IPS-15b (cell line): ENCODE results near the gene TOPAZ1.

ENCODE experiments used
- H3K27me3 ChIP-seq: one replicate; pipeline ENCODE4 v1.6.1; 2013; ENCODE audit warnings: low read length; ENCODE audit not compliant: control insufficient read depth, insufficient read depth
- H3K36me3 ChIP-seq: one replicate; pipeline ENCODE4 v1.6.1; 2013; ENCODE audit warnings: low read length; ENCODE audit not compliant: control insufficient read depth, insufficient read depth
- H3K4me1 ChIP-seq: one replicate; pipeline ENCODE4 v1.6.1; 2013; ENCODE audit warnings: mild to moderate bottlenecking, low read length; ENCODE audit not compliant: control insufficient read depth, insufficient read depth
- H3K4me3 ChIP-seq: one replicate; pipeline ENCODE4 v1.5.1; 2013; ENCODE audit warnings: low read depth, low read length
- H3K9ac ChIP-seq: one replicate; pipeline ENCODE4 v1.6.1; 2013; ENCODE audit warnings: low read depth, mild to moderate bottlenecking, low read length
- H3K9me3 ChIP-seq: one replicate; pipeline ENCODE4 v1.6.1; 2013; ENCODE audit warnings: mild to moderate bottlenecking, low read length; ENCODE audit not compliant: control insufficient read depth, insufficient read depth

TOPAZ1 gene

GRCh38 chr3:44309500-44309899 is 67.8 kb downstream of the TOPAZ1 start:
- H3K4me1 ChIP-seq, result no peaks in the 10 kb centered on the region
- no peaks in the 10 kb centered on the region for H3K36me3 ChIP-seq
- H3K9ac ChIP-seq, result no peak overlapping the region
- H3K27me3 ChIP-seq, result no peaks in the 10 kb centered on the region
- no peaks in the 10 kb centered on the region for H3K9me3 ChIP-seq
- no peak overlapping the region for H3K4me3 ChIP-seq

GRCh38 chr3:44318891-44319311 is 77.2 kb downstream of the TOPAZ1 start:
- Histone ChIP-seq H3K4me1 (no peaks in the 10 kb centered on the region), H3K9ac (no peak overlapping the region), H3K9me3 (no peaks in the 10 kb centered on the region), H3K36me3 (no peaks in the 10 kb centered on the region), H3K27me3 (no peaks in the 10 kb centered on the region), H3K4me3 (no peak overlapping the region)

GRCh38 chr3:44321335-44321734 is 79.6 kb downstream of the TOPAZ1 start:
- no peaks in the 10 kb centered on the region for H3K9me3 ChIP-seq
- H3K36me3 ChIP-seq, result no peaks in the 10 kb centered on the region
- H3K4me3 ChIP-seq, result no peak overlapping the region
- no peak overlapping the region for H3K9ac ChIP-seq
- no peaks in the 10 kb centered on the region for H3K27me3 ChIP-seq
- no peaks in the 10 kb centered on the region for H3K4me1 ChIP-seq

GRCh38 chr3:44323341-44323955 is 81.8 kb downstream of the TOPAZ1 start:
- H3K36me3 ChIP-seq, result no peaks in the 10 kb centered on the region
- H3K9ac ChIP-seq, result no peak overlapping the region
- H3K4me3 ChIP-seq, result no peak overlapping the region
- no peaks in the 10 kb centered on the region for H3K27me3 ChIP-seq
- no peaks in the 10 kb centered on the region for H3K4me1 ChIP-seq
- no peaks in the 10 kb centered on the region for H3K9me3 ChIP-seq

- H3K9ac ChIP-seq, result no peak overlapping the region
- H3K36me3 ChIP-seq, result no peaks in the 10 kb centered on the region
- H3K9me3 ChIP-seq, result no peaks in the 10 kb centered on the region
- H3K4me3 ChIP-seq, result no peak overlapping the region
- H3K4me1 ChIP-seq, result no peaks in the 10 kb centered on the region
- H3K27me3 ChIP-seq, result no peaks in the 10 kb centered on the region
Observed at GRCh38 chr3:44324584-44324983, 82.9 kb downstream of the TOPAZ1 start.

GRCh38 chr3:44326019-44326418 is 84.3 kb downstream of the TOPAZ1 start:
- H3K27me3 ChIP-seq, result no peaks in the 10 kb centered on the region
- H3K9me3 ChIP-seq, result no peaks in the 10 kb centered on the region
- H3K36me3 ChIP-seq, result no peaks in the 10 kb centered on the region
- H3K4me1 ChIP-seq, result no peaks in the 10 kb centered on the region
- H3K9ac ChIP-seq, result no peak overlapping the region
- no peak overlapping the region for H3K4me3 ChIP-seq

- H3K4me3 ChIP-seq, result no peak overlapping the region
- H3K4me1 ChIP-seq, result no peaks in the 10 kb centered on the region
- no peaks in the 10 kb centered on the region for H3K9me3 ChIP-seq
- no peaks in the 10 kb centered on the region for H3K36me3 ChIP-seq
- H3K27me3 ChIP-seq, result no peaks in the 10 kb centered on the region
- H3K9ac ChIP-seq, result no peak overlapping the region
Observed at GRCh38 chr3:44326515-44326914, 84.8 kb downstream of the TOPAZ1 start.

GRCh38 chr3:44329946-44330345 is 88.3 kb downstream of the TOPAZ1 start:
- H3K27me3 ChIP-seq, result peaks cover 2% of the 10 kb centered on the region
- H3K9me3 ChIP-seq, result no peaks in the 10 kb centered on the region
- no peaks in the 10 kb centered on the region for H3K4me1 ChIP-seq
- H3K36me3 ChIP-seq, result no peaks in the 10 kb centered on the region
- no peak overlapping the region for H3K9ac ChIP-seq
- no peak overlapping the region for H3K4me3 ChIP-seq

GRCh38 chr3:44330444-44330843 is 88.8 kb downstream of the TOPAZ1 start:
- Histone ChIP-seq H3K4me1 (no peaks in the 10 kb centered on the region), H3K36me3 (no peaks in the 10 kb centered on the region), H3K27me3 (peaks cover 2% of the 10 kb centered on the region), H3K9ac (no peak overlapping the region), H3K4me3 (no peak overlapping the region), H3K9me3 (no peaks in the 10 kb centered on the region)

- H3K9me3 ChIP-seq, result no peaks in the 10 kb centered on the region
Observed at GRCh38 chr3:44334326-44334725, 92.6 kb downstream of the TOPAZ1 start.

GRCh38 chr3:44337248-44337785 is 95.6 kb downstream of the TOPAZ1 start:
- Histone ChIP-seq H3K4me1 (no peaks in the 10 kb centered on the region), H3K4me3 (peak overlapping the region; percentile 84), H3K27me3 (peaks cover 2% of the 10 kb centered on the region), H3K9me3 (no peaks in the 10 kb centered on the region), H3K9ac (peak overlapping the region; percentile 84), H3K36me3 (no peaks in the 10 kb centered on the region)

More at GRCh38 chr3:44334326-44334725, 92.6 kb downstream of the TOPAZ1 start:
- peaks cover 2% of the 10 kb centered on the region for H3K27me3 ChIP-seq
- no peak overlapping the region for H3K9ac ChIP-seq
- no peak overlapping the region for H3K4me3 ChIP-seq
- no peaks in the 10 kb centered on the region for H3K4me1 ChIP-seq
- no peaks in the 10 kb centered on the region for H3K36me3 ChIP-seq

GRCh38 chr3:44338010-44338827 is 96.5 kb downstream of the TOPAZ1 start, which contains the start of gene TCAIM:
TCAIM (plus strand) TSS chr3:44338766; CDS start chr3:44354783, 16,017 bp downstream.
- Histone ChIP-seq H3K9ac (peak within 1 kb of the TSS; percentile 84), H3K9me3 (no peaks in the 10 kb centered on the region), H3K4me3 (peak within 1 kb of the TSS; percentile 84), H3K36me3 (no peaks in the 10 kb centered on the region), H3K27me3 (peaks cover 2% of the 10 kb centered on the region), H3K4me1 (no peaks in the 10 kb centered on the region)
